PC-9 (cell line): Measurements from ENCODE around the gene FGF14.

Experiments used
- CTCF ChIP-seq: fragments of 200-600 bp; sonication (generic); conservative IDR thresholded peaks from 2 replicates; pipeline ENCODE4 v1.6.1; 2017; ENCODE audit warnings: mixed run types, antibody characterized with exemption, mild to moderate bottlenecking, moderate library complexity
- EZH2 ChIP-seq: fragments of 200-600 bp; sonication (generic); IDR thresholded peaks from 2 replicates; pipeline ENCODE4 v1.8.0; 2017; ENCODE audit warnings: antibody characterized with exemption, low read depth

GRCh38 chr13:101868585-101869469 lies 533.0 kb downstream of the FGF14 start:
- TF ChIP-seq CTCF (no peak), EZH2 (no peak)
